Measurements from ENCODE around the gene FRZB. TPM values are rescaled to one million over a fixed set of nuclear protein-coding genes. Genes with fewer than 3 reads are reported as not detected.

The FRZB gene
- total RNA-seq, 2 donors from 2014 or later = 140 to 203 TPM

- no peak for ATAC-seq (ENCODE audit: insufficient number of reproducible peaks, low FRiP score, low read depth)
- no peak overlapping the region for H3K4me3 ChIP-seq
- TF ChIP-seq CTCF (IDR thresholded peaks at IDR 0.05) = peak; percentile 59
- peaks cover 9% of the 10 kb centered on the region for H3K36me3 ChIP-seq
- peaks cover 0 to 4% of the 10 kb centered on the region in 2 donors for H3K4me1 ChIP-seq (ENCODE audit: control insufficient read depth in 1 of 2, low read depth in 2 of 2)
- H3K27me3 ChIP-seq (replicated peaks; ENCODE audit: insufficient read depth) = no peaks in the 10 kb centered on the region
- no peak for DNase-seq (ENCODE audit: low spot score)
- no peaks in the 10 kb centered on the region for H3K9me3 ChIP-seq
- no peak overlapping the region for H3K27ac ChIP-seq
These were observed 81.7 kb downstream of the FRZB start for GRCh38 chr2:182784777-182785176.

GRCh38 chr2:182784058-182784706 lies 82.3 kb downstream of the FRZB start:
- H3K36me3 ChIP-seq = peaks cover 9% of the 10 kb centered on the region
- H3K4me1 ChIP-seq (ENCODE audit: control insufficient read depth in 1 of 2, low read depth in 2 of 2) = peaks cover 0 to 4% of the 10 kb centered on the region in 2 donors
- no peak overlapping the region for H3K4me3 ChIP-seq
- H3K27ac ChIP-seq = no peak overlapping the region
- no peak for DNase-seq (ENCODE audit: low spot score)
- ATAC-seq (ENCODE audit: insufficient number of reproducible peaks, low FRiP score, low read depth) = no peak
- no peaks in the 10 kb centered on the region for H3K27me3 ChIP-seq (replicated peaks; ENCODE audit: insufficient read depth)
- no peaks in the 10 kb centered on the region for H3K9me3 ChIP-seq
- no peak for TF ChIP-seq CTCF (IDR thresholded peaks at IDR 0.05)

Other genes with a start within 250 kb of the FRZB start
- gene DNAJC10, start 150.4 kb downstream of the FRZB start, total RNA-seq = 10 to 100 TPM; 72.0 to 75.6 TPM
- gene NCKAP1, start 171.8 kb upstream of the FRZB start, total RNA-seq = 100 to 1,000 TPM; 116 to 159 TPM
- 10 to 100 TPM in 1 of 2 donors, 1 to 10 TPM in 1; 5.7 to 14.1 TPM for gene DUSP19, start 212.1 kb upstream of the FRZB start, total RNA-seq